ENCODE measurements around the gene PLEKHA4.

PLEKHA4 gene

GRCh38 chr19:48867123-48867745 lies 1.2 kb downstream of the PLEKHA4 start:
- no peak for TF ChIP-seq CTCF (conservative IDR thresholded peaks at IDR 0.05; ENCODE audit: low read length)
- peak overlapping the region; percentile 63 for H3K4me3 ChIP-seq (ENCODE audit: low read length)
- DNase-seq (ENCODE audit: low read depth), result peak; percentile 33

- peak; percentile 15 for DNase-seq (ENCODE audit: low read depth)
- peak overlapping the region; percentile 63; the same call in 1 of the 2 replicates for H3K4me3 ChIP-seq (ENCODE audit: low read length)
- no peak for TF ChIP-seq CTCF (conservative IDR thresholded peaks at IDR 0.05; ENCODE audit: low read length)
Measured at GRCh38 chr19:48866692-48867091, 1.7 kb downstream of the PLEKHA4 start.

GRCh38 chr19:48862827-48863226 lies 5.6 kb downstream of the PLEKHA4 start:
- no peak for DNase-seq (ENCODE audit: low read depth)
- H3K4me3 ChIP-seq (ENCODE audit: low read length), result no peak overlapping the region
- no peak for TF ChIP-seq CTCF (conservative IDR thresholded peaks at IDR 0.05; ENCODE audit: low read length)

- DNase-seq (ENCODE audit: low read depth), result no peak
- TF ChIP-seq CTCF (conservative IDR thresholded peaks at IDR 0.05; ENCODE audit: low read length), result no peak
- no peak overlapping the region for H3K4me3 ChIP-seq (ENCODE audit: low read length)
Measured at GRCh38 chr19:48861313-48861712, 7.1 kb downstream of the PLEKHA4 start.

- H3K4me3 ChIP-seq (ENCODE audit: low read length), result no peak overlapping the region
- DNase-seq (ENCODE audit: low read depth), result no peak
- TF ChIP-seq CTCF (conservative IDR thresholded peaks at IDR 0.05; ENCODE audit: low read length), result no peak
Measured at GRCh38 chr19:48859711-48860572, 8.5 kb downstream of the PLEKHA4 start.

GRCh38 chr19:48858984-48859710 lies 9.3 kb downstream of the PLEKHA4 start:
- H3K4me3 ChIP-seq (ENCODE audit: low read length), result no peak overlapping the region
- DNase-seq (ENCODE audit: low read depth), result no peak
- TF ChIP-seq CTCF (conservative IDR thresholded peaks at IDR 0.05; ENCODE audit: low read length), result no peak

Measured in AG10803 (cell line).